Measurements from ENCODE around the gene IL1RAPL2. TPM values are rescaled to one million over a fixed set of nuclear protein-coding genes. Genes with fewer than 3 reads are reported as not detected.
"Not testable (repeated sequence)": the region's sequence is repeated elsewhere in the genome, so short reads cannot be mapped to it uniquely, and the experiment has no call there.

Gene IL1RAPL2
- total RNA-seq, 1 donor from 2014 or later: not detected

- Histone ChIP-seq H3K9me3 (no peaks in the 10 kb centered on the region), H3K27ac (no peak overlapping the region), H3K27me3 (no peaks in the 10 kb centered on the region), H3K4me1 (no peaks in the 10 kb centered on the region), H3K4me3 (no peak overlapping the region), H3K36me3 (no peaks in the 10 kb centered on the region)
- intact Hi-C loops (cut with DNase I): no loop called here
- DNase-seq (ENCODE audit: low spot score in 2 of 2): no peak
- TF ChIP-seq CTCF (IDR thresholded peaks at IDR 0.05): no peak
Measured at GRCh38 chrX:105650986-105651385, 1085.0 kb downstream of the IL1RAPL2 start.

- no peaks in the 10 kb centered on the region for H3K4me1 ChIP-seq
- no peak for TF ChIP-seq CTCF (IDR thresholded peaks at IDR 0.05)
- intact Hi-C loops (cut with DNase I): no loop called here
Measured at GRCh38 chrX:105653891-105654290, 1087.9 kb downstream of the IL1RAPL2 start.

DNA sequence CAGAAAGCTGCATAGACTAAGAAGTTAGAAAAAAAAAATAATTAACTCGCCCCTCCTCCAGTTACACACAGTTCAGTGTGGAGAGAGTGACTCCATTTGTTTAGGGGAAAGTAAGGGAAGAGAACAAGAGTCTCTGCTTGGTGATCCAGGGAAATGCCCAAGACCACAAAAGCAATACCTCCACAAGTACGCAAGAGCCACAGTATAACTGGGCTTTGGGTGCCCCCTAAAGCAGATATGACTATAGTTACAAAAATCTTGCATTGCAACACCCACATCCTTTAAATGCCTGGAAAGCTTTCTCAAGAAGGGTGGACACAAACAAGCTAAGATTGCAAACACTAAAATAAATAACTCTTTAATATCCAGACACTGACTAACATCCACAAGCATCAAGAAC lies 1092.1 kb downstream of the IL1RAPL2 start:
- no peak overlapping the region for H3K27ac ChIP-seq

More at GRCh38 chrX:105653891-105654290, 1087.9 kb downstream of the IL1RAPL2 start:
- Histone ChIP-seq H3K9me3 (no peaks in the 10 kb centered on the region), H3K36me3 (no peaks in the 10 kb centered on the region), H3K4me3 (no peak overlapping the region), H3K27ac (no peak overlapping the region), H3K27me3 (no peaks in the 10 kb centered on the region)
- no peak for DNase-seq (ENCODE audit: low spot score in 2 of 2)

GRCh38 chrX:105662248-105662647 lies 1096.2 kb downstream of the IL1RAPL2 start:
- Histone ChIP-seq H3K4me3 (no peak overlapping the region), H3K4me1 (no peaks in the 10 kb centered on the region), H3K27ac (no peak overlapping the region), H3K36me3 (no peaks in the 10 kb centered on the region), H3K9me3 (no peaks in the 10 kb centered on the region), H3K27me3 (no peaks in the 10 kb centered on the region)
- TF ChIP-seq CTCF (IDR thresholded peaks at IDR 0.05): no peak
- no peak for DNase-seq (ENCODE audit: low spot score in 2 of 2)
- intact Hi-C loops (cut with DNase I): no loop called here

More for the DNA sequence above, 1092.1 kb downstream of the IL1RAPL2 start:
- Histone ChIP-seq H3K27me3 (no peaks in the 10 kb centered on the region), H3K4me1 (no peaks in the 10 kb centered on the region), H3K9me3 (no peaks in the 10 kb centered on the region), H3K4me3 (no peak overlapping the region), H3K36me3 (no peaks in the 10 kb centered on the region)
- DNase-seq (ENCODE audit: low spot score in 2 of 2): no peak
- intact Hi-C loops (cut with DNase I): no loop called here
- TF ChIP-seq CTCF (IDR thresholded peaks at IDR 0.05): no peak

DNA sequence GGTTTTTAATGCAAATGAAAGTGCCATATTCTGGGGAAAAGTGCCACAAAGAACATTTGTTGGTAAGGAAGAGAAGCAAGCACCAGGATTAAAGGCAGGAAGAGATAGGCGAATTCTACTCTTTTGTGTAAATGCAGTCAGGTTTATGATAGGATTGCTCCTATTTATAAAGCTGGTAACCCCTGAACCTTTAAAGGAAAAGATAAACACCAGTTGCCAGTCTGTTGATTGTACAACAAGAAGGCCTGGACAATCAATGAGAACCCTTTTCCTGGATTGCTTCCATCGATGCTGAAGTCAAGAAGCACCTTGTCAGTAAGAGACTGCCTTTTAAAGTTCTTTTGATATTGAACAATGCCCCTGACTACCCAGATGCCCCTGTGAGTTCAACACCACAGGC lies 1098.2 kb downstream of the IL1RAPL2 start:
- no peaks in the 10 kb centered on the region for H3K27me3 ChIP-seq
- no peaks in the 10 kb centered on the region for H3K9me3 ChIP-seq
- intact Hi-C loops (cut with DNase I): no loop called here
- H3K4me3 ChIP-seq: no peak overlapping the region
- TF ChIP-seq CTCF (IDR thresholded peaks at IDR 0.05): no peak
- H3K27ac ChIP-seq: no peak overlapping the region
- H3K36me3 ChIP-seq: no peaks in the 10 kb centered on the region
- no peak for DNase-seq (ENCODE audit: low spot score in 2 of 2)
- no peaks in the 10 kb centered on the region for H3K4me1 ChIP-seq

GRCh38 chrX:105684288-105684687 lies 1118.3 kb downstream of the IL1RAPL2 start:
- H3K27me3 ChIP-seq; H3K27ac ChIP-seq; H3K9me3 ChIP-seq; intact Hi-C loops (cut with DNase I); H3K4me3 ChIP-seq; H3K36me3 ChIP-seq; H3K4me1 ChIP-seq; DNase-seq (ENCODE audit: low spot score in 2 of 2): not testable (repeated sequence)
